OCI-LY3 (cell line): ENCODE data around the gene VASH2.

Experiments
- CTCF ChIP-seq: fragments of 200-600, 300-600 bp; sonication (generic); IDR thresholded peaks from 2 replicates; pipeline ENCODE4 v1.5.1; 2014; ENCODE audit warnings: antibody characterized with exemption, low read length, low read depth
- EZH2phosphoT487 ChIP-seq: fragments of 200-600 bp; shearing (Covaris generic); IDR thresholded peaks from 2 replicates; pipeline ENCODE4 v1.6.1; 2018; ENCODE audit warnings: antibody characterized with exemption, mixed run types, low read depth

- TF ChIP-seq CTCF (no peak), EZH2phosphoT487 (no peak)
These were observed 85.2 kb downstream of the VASH2 start for GRCh38 chr1:213035573-213035972.
